HepG2 (cell line): Measurements from ENCODE around the gene WSB1. TPM values are rescaled to one million over a fixed set of nuclear protein-coding genes. Genes with fewer than 3 reads are reported as not detected.

Source experiments
- CENPX ChIP-seq: sonication (generic); formaldehyde crosslinking; IDR thresholded peaks from 2 replicates; pipeline ENCODE4 v1.9.0; 2021; ENCODE audit warnings: mild to moderate bottlenecking, missing genetic modification reagents, moderate library complexity
- CHD2 ChIP-seq: IDR thresholded peaks from 2 replicates; pipeline ENCODE4 v1.6.1; 2011; ENCODE audit warnings: low read depth, low read length, improper control_type of control experiment
- EED ChIP-seq: sonication (generic); formaldehyde crosslinking; IDR thresholded peaks from 2 replicates; pipeline ENCODE4 v1.5.0; 2020; ENCODE audit warnings: mild to moderate bottlenecking, missing genetic modification reagents
- HDAC6 ChIP-seq: fragments of 200-600 bp; sonication (generic); IDR thresholded peaks from 2 replicates; pipeline ENCODE4 v1.7.0; 2017; ENCODE audit warnings: mild to moderate bottlenecking, antibody characterized with exemption, low read length, low read depth
- JUND ChIP-seq: sonication (generic); formaldehyde crosslinking; IDR thresholded peaks from 2 replicates; pipeline ENCODE4 v1.8.0; 2022; ENCODE audit warnings: mild to moderate bottlenecking, missing genetic modification reagents
- KLF11 ChIP-seq: IDR thresholded peaks from 2 replicates; pipeline ENCODE4 v1.6.1; 2016; ENCODE audit warnings: missing compliant biosample characterization
- KLF13 ChIP-seq: sonication (generic); formaldehyde crosslinking; IDR thresholded peaks from 2 replicates; pipeline ENCODE4 v1.4.0; 2020; ENCODE audit warnings: mild to moderate bottlenecking, missing genetic modification reagents
- PCBP2 ChIP-seq: fragments of 200-400 bp; formaldehyde crosslinking; optimal IDR thresholded peaks from 2 replicates; pipeline ENCODE3; 2018; ENCODE audit warnings: low read length, low read depth; ENCODE audit not compliant: poor library complexity, severe bottlenecking
- RBM39 ChIP-seq: fragments of 200-400 bp; formaldehyde crosslinking; IDR thresholded peaks from one replicate; pipeline ENCODE4 v1.6.1; 2018; ENCODE audit warnings: antibody characterized with exemption, mild to moderate bottlenecking, low read depth, low read length; ENCODE audit not compliant: poor library complexity, severe bottlenecking
- SATB2 ChIP-seq: sonication (generic); formaldehyde crosslinking; IDR thresholded peaks from 2 replicates; pipeline ENCODE4 v1.5.0; 2020; ENCODE audit warnings: missing genetic modification reagents
- SP2 ChIP-seq: sonication (generic); formaldehyde crosslinking; IDR thresholded peaks from 2 replicates; pipeline ENCODE4 v1.5.1; 2020; ENCODE audit warnings: mild to moderate bottlenecking, missing genetic modification reagents
- STAG1 ChIP-seq: sonication (generic); formaldehyde crosslinking; IDR thresholded peaks from 2 replicates; pipeline ENCODE4 v1.4.0; 2020; ENCODE audit warnings: missing genetic modification reagents
- TGIF2 ChIP-seq: IDR thresholded peaks from 2 replicates; pipeline ENCODE4 v1.6.1; 2016; ENCODE audit warnings: control low read depth, missing compliant biosample characterization
- TRIM22 ChIP-seq: fragments of 450-650 bp; IDR thresholded peaks from 2 replicates; pipeline ENCODE4 v1.6.1; 2017
- ZBTB42 ChIP-seq: sonication (generic); formaldehyde crosslinking; IDR thresholded peaks from 2 replicates; pipeline ENCODE4 v1.5.0; 2020; ENCODE audit warnings: mild to moderate bottlenecking, missing genetic modification reagents
- ZMAT3 ChIP-seq: sonication (generic); formaldehyde crosslinking; conservative IDR thresholded peaks from 2 replicates; pipeline ENCODE4 v1.7.0; 2021; ENCODE audit warnings: missing genetic modification reagents
- ZMYM3 ChIP-seq: sonication (generic); formaldehyde crosslinking; IDR thresholded peaks from 2 replicates; pipeline ENCODE4 v1.5.1; 2020; ENCODE audit warnings: mild to moderate bottlenecking, missing genetic modification reagents
- ZNF274 ChIP-seq: sonication (generic); formaldehyde crosslinking; IDR thresholded peaks from 2 replicates; pipeline ENCODE4 v1.5.1; 2020; ENCODE audit warnings: mild to moderate bottlenecking, missing genetic modification reagents
- ZNF329 ChIP-seq: sonication (generic); formaldehyde crosslinking; IDR thresholded peaks from 2 replicates; pipeline ENCODE4 v1.9.0; 2021; ENCODE audit warnings: low read depth, mild to moderate bottlenecking, missing genetic modification reagents
- ZNF335 ChIP-seq: sonication (generic); formaldehyde crosslinking; IDR thresholded peaks from 2 replicates; pipeline ENCODE4 v1.4.0; 2020; ENCODE audit warnings: missing genetic modification reagents
- ZNF34 ChIP-seq: sonication (generic); formaldehyde crosslinking; IDR thresholded peaks from 2 replicates; pipeline ENCODE4 v1.4.0; 2020; ENCODE audit warnings: mild to moderate bottlenecking, missing genetic modification reagents, borderline replicate concordance
- ZNF563 ChIP-seq: sonication (generic); formaldehyde crosslinking; IDR thresholded peaks from 2 replicates; pipeline ENCODE4 v1.8.0; 2022; ENCODE audit warnings: mild to moderate bottlenecking, moderate library complexity, missing genetic modification reagents
- ZNF567 ChIP-seq: sonication (generic); formaldehyde crosslinking; IDR thresholded peaks from 2 replicates; pipeline ENCODE4 v1.8.1; 2023; ENCODE audit warnings: mild to moderate bottlenecking, missing genetic modification reagents, borderline replicate concordance
- ZNF607 ChIP-seq: sonication (generic); formaldehyde crosslinking; IDR thresholded peaks from 2 replicates; pipeline ENCODE4 v1.5.1; 2020; ENCODE audit warnings: missing genetic modification reagents, mild to moderate bottlenecking, borderline replicate concordance
- ZNF615 ChIP-seq: sonication (generic); formaldehyde crosslinking; IDR thresholded peaks from 2 replicates; pipeline ENCODE4 v1.5.0; 2020; ENCODE audit warnings: mild to moderate bottlenecking, missing genetic modification reagents, borderline replicate concordance
- ZNF703 ChIP-seq: sonication (generic); formaldehyde crosslinking; IDR thresholded peaks from 2 replicates; pipeline ENCODE4 v1.5.1; 2020; ENCODE audit warnings: missing genetic modification reagents, mild to moderate bottlenecking, moderate library complexity, borderline replicate concordance
- polyA plus RNA-seq, 8 experiments: library from polyadenylated mRNA; depleted of rRNA in 3 of 8; stranded (reverse) in 7 of 8; unstranded in 1 of 8; fragments of >200 nt; fragmentation: Illumina TruSeq in 4 of 8; extraction: Trizol in 4 of 8; gene quantifications; 2 replicates each; pipeline versions ENCODE4 v1.2.1 to v1.2.3, GENCODE V29; 2011 to 2016; ENCODE audit warnings: low read depth in 4 of 8, missing spikeins in 1 of 8, mixed read lengths in 1 of 8; ENCODE audit not compliant: insufficient read depth in 1 of 8
- total RNA-seq, 5 experiments: library from RNA; depleted of rRNA; stranded (reverse); fragments of >200 nt; fragmentation: Illumina TruSeq; extraction: Trizol; gene quantifications; 2 replicates each; pipeline ENCODE4 v1.2.3, GENCODE V29; 2016; ENCODE audit warnings: low read depth in 1 of 5
- TF ChIP-seq, protein P1 (sequence below): sonication (generic); formaldehyde crosslinking; IDR thresholded peaks from 2 replicates; pipeline ENCODE4 v1.8.0; 2022; ENCODE audit warnings: mild to moderate bottlenecking, missing genetic modification reagents, moderate library complexity
- TF ChIP-seq, protein P2 (sequence below): sonication (generic); formaldehyde crosslinking; IDR thresholded peaks from 2 replicates; pipeline ENCODE4 v1.9.0; 2021; ENCODE audit warnings: missing genetic modification reagents, borderline replicate concordance

Gene WSB1
- total and polyA plus RNA-seq, 2 of the 13 experiments (the other 11 are each of a cell fraction or from before 2014, with no cell fraction given): 81.3 to 294 TPM

DNA sequence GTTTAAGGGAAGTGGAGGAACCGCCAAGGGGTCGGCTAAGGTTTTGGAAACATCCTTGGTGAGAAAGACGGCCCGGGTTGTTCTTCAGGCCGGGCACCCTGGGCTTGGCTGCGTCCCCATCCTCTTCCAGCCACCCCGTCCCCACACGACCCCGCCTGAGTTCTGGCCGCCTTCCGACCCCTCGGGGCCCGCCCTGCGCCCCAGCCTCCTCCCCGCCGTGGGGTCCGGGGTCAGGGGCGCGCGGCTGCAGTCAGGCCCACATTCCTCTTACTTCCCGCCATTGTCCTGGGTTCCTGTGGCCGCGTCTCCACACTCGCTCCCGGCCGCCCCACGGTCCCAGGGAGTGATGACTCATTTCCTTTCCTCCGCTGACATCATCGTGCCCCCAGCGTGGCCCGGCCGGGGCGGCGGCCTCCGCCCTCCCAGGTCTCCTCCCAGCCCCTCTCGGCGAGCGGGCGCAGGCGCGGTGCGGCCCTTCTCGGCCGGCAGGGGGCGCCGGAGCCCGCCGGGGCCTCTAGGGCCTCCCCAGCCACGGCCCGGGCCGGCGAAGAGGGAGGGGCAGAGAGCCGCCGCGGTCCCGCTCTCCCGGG lies 59.6 kb downstream of the WSB1 start (continued):
- no peak for TF ChIP-seq ZNF615 (CRISPR knock-in tag)
- TF ChIP-seq ZNF329: 0 out of 2 replicates have a peak, but pooled peaks have one; percentile 28
- TF ChIP-seq, protein P1, sequence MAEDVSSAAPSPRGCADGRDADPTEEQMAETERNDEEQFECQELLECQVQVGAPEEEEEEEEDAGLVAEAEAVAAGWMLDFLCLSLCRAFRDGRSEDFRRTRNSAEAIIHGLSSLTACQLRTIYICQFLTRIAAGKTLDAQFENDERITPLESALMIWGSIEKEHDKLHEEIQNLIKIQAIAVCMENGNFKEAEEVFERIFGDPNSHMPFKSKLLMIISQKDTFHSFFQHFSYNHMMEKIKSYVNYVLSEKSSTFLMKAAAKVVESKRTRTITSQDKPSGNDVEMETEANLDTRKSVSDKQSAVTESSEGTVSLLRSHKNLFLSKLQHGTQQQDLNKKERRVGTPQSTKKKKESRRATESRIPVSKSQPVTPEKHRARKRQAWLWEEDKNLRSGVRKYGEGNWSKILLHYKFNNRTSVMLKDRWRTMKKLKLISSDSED (CRISPR knock-in tag): no peak
- TF ChIP-seq STAG1 (CRISPR knock-in tag): peak; percentile 69
- no peak for TF ChIP-seq ZNF335
- TF ChIP-seq ZNF34 (CRISPR knock-in tag): 0 out of 2 replicates have a peak, but pooled peaks have one; percentile 64
- no peak for TF ChIP-seq TGIF2 (CRISPR knock-in tag)
- no peak for TF ChIP-seq PCBP2
- no peak for TF ChIP-seq EED (CRISPR knock-in tag)
- TF ChIP-seq ZNF563 (CRISPR knock-in tag): no peak; the same call in none of the 2 replicates
- no peak for TF ChIP-seq ZMAT3
- TF ChIP-seq ZMYM3 (CRISPR knock-in tag): no peak
- TF ChIP-seq ZNF274 (CRISPR knock-in tag): no peak; the same call in 1 of the 2 replicates
- no peak for TF ChIP-seq ZNF567 (CRISPR knock-in tag)
- no peak for TF ChIP-seq CHD2
- TF ChIP-seq ZNF607: no peak
- no peak for TF ChIP-seq CENPX
- TF ChIP-seq RBM39: no peak
- TF ChIP-seq KLF11 (CRISPR knock-in tag): no peak
- 0 out of 2 replicates have a peak, but pooled peaks have one; percentile 16 for TF ChIP-seq SATB2 (CRISPR knock-in tag)
- TF ChIP-seq, protein P2, sequence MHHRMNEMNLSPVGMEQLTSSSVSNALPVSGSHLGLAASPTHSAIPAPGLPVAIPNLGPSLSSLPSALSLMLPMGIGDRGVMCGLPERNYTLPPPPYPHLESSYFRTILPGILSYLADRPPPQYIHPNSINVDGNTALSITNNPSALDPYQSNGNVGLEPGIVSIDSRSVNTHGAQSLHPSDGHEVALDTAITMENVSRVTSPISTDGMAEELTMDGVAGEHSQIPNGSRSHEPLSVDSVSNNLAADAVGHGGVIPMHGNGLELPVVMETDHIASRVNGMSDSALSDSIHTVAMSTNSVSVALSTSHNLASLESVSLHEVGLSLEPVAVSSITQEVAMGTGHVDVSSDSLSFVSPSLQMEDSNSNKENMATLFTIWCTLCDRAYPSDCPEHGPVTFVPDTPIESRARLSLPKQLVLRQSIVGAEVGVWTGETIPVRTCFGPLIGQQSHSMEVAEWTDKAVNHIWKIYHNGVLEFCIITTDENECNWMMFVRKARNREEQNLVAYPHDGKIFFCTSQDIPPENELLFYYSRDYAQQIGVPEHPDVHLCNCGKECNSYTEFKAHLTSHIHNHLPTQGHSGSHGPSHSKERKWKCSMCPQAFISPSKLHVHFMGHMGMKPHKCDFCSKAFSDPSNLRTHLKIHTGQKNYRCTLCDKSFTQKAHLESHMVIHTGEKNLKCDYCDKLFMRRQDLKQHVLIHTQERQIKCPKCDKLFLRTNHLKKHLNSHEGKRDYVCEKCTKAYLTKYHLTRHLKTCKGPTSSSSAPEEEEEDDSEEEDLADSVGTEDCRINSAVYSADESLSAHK: no peak
- no peak for TF ChIP-seq ZBTB42 (CRISPR knock-in tag)
- peak; percentile 99 for TF ChIP-seq JUND (CRISPR knock-in tag)
- no peak for TF ChIP-seq TRIM22
- no peak for TF ChIP-seq SP2 (CRISPR knock-in tag)
- no peak for TF ChIP-seq KLF13 (CRISPR knock-in tag)
- no peak for TF ChIP-seq HDAC6
- TF ChIP-seq ZNF703 (CRISPR knock-in tag): no peak
